ENCODE data around the gene SYTL3.
A peak's percentile ranks its signal among the peaks of the same experiment; 100 is the strongest.

Gene SYTL3

DNA sequence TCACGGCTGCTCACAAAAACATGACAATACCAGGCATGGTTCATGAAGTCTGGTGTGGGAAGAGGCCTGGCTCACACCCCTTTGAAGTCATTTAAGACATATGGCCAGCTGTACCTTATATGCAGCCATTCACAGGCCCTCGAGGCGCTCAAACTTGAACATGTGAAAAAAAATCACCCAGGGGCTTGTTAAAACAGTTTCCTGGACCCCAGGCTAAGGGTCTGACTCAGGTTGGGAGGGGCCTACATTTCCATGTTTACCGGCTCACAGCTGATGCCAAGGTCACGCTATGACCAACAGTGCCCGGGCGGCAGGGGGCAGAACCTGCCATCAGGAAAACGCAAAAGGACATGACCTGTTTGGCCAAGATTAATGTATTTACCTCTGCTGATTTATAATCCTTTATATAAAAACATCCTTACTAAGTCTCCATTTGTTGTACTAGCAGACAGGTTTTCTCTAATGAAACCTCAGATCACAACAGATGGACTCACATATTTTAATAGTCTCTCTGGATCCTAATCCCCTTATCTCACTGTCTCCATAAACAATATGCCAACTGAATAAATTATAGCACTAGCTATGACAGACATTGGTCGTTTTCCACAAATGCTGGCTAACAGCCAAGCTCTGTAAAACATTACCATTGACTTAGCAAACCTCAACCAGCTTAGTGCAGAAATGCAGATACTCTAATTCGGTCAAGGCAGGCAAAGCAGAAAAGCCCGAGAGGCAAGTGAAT, 149.4 kb downstream of the SYTL3 start:
- no peaks in the 10 kb centered on the region for H3F3A ChIP-seq (ENCODE audit: insufficient read depth, low read length)
- 0 out of 2 replicates have a peak, but pooled peaks cover 4% of the 10 kb centered on the region for H4K20me1 ChIP-seq (ENCODE audit: insufficient read depth, low read length)
- H2AFZ ChIP-seq (ENCODE audit: low read length), result no peak overlapping the region
- H3K27ac ChIP-seq (ENCODE audit: low read depth, low read length, poor library complexity, severe bottlenecking), result peak overlapping the region; percentile 78
- H3K4me3 ChIP-seq (ENCODE audit: low read depth, low read length, poor library complexity, severe bottlenecking), result peak overlapping the region; percentile 41
- H3K9me3 ChIP-seq (ENCODE audit: low read length), result no peaks in the 10 kb centered on the region
- H3K79me2 ChIP-seq (ENCODE audit: insufficient read depth, low read length), result peaks cover 98% of the 10 kb centered on the region
- peaks cover 98% of the 10 kb centered on the region for H3K4me1 ChIP-seq (ENCODE audit: insufficient read depth, low read length, severe bottlenecking)
- no peaks in the 10 kb centered on the region for H3K27me3 ChIP-seq (ENCODE audit: insufficient read depth, low read length)
- peaks cover 64% of the 10 kb centered on the region for H3K36me3 ChIP-seq (ENCODE audit: insufficient read depth, low read length)
- TF ChIP-seq CTCF (IDR thresholded peaks at IDR 0.05; ENCODE audit: low read length) (peak; percentile 43; the same call in 1 of the 2 replicates), EZH2 (IDR thresholded peaks at IDR 0.05; ENCODE audit: borderline replicate concordance, low read length) (no peak)
- H3K9me2 ChIP-seq (ENCODE audit: low read depth, low read length), result no peaks in the 10 kb centered on the region
- H3K9ac ChIP-seq (ENCODE audit: low read length), result no peak overlapping the region; the same call in 1 of the 2 replicates
- peak overlapping the region; percentile 63 for H3K4me2 ChIP-seq (ENCODE audit: low read length)

DNA sequence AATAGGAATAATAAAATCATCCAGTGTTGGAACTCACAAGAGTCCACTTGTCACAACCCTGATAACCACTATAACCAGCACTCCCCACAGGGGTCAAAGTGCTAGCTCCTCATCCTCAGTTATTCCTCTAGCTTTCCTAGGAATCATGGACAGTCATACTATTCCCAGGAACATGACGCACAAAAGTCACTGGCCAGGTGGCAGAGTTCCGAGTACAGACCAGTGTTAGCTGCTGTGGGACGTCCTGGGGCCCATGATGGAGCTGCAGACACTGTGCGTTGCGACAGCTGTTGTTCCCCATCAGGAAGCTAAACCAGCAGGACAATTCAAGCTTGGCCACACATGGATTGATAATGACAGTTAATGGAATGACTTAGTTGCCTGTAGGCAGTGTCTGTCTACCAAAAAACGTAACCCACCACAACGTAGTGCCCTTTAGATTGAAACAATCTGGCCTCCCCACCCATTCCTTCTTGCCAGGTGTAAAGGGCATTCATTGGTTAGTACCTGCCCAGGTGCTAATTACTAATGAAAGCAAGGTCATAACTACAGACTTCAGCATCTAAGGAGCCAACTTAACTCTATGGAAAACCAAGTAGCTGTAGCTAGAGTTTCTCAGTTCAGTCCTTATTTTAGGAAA, 151.9 kb downstream of the SYTL3 start:
- Histone ChIP-seq H3K4me2 (ENCODE audit: low read length) (peak overlapping the region; percentile 63), H3K36me3 (ENCODE audit: insufficient read depth, low read length) (peaks cover 56% of the 10 kb centered on the region; the same call in 1 of the 2 replicates), H3K4me3 (ENCODE audit: low read depth, low read length, poor library complexity, severe bottlenecking) (peak overlapping the region; percentile 41), H3K9me2 (ENCODE audit: low read depth, low read length) (no peaks in the 10 kb centered on the region), H3K27ac (ENCODE audit: low read depth, low read length, poor library complexity, severe bottlenecking) (peak overlapping the region; percentile 78), H3K27me3 (ENCODE audit: insufficient read depth, low read length) (no peaks in the 10 kb centered on the region), H3K9ac (ENCODE audit: low read length) (peak overlapping the region; percentile 16; the same call in 1 of the 2 replicates), H2AFZ (ENCODE audit: low read length) (no peak overlapping the region), H3K4me1 (ENCODE audit: insufficient read depth, low read length, severe bottlenecking) (peaks cover 99% of the 10 kb centered on the region), H3K79me2 (ENCODE audit: insufficient read depth, low read length) (peaks cover 95% of the 10 kb centered on the region), H3F3A (ENCODE audit: insufficient read depth, low read length) (no peaks in the 10 kb centered on the region), H3K9me3 (ENCODE audit: low read length) (no peaks in the 10 kb centered on the region), H4K20me1 (ENCODE audit: insufficient read depth, low read length) (0 out of 2 replicates have a peak, but pooled peaks cover 3% of the 10 kb centered on the region)
- TF ChIP-seq EZH2 (IDR thresholded peaks at IDR 0.05; ENCODE audit: borderline replicate concordance, low read length) (no peak), CTCF (IDR thresholded peaks at IDR 0.05; ENCODE audit: low read length) (no peak)

GRCh38 chr6:158803733-158804143, 153.9 kb downstream of the SYTL3 start:
- no peaks in the 10 kb centered on the region for H3K27me3 ChIP-seq (ENCODE audit: insufficient read depth, low read length)
- H3K79me2 ChIP-seq (ENCODE audit: insufficient read depth, low read length), result peaks cover 95% of the 10 kb centered on the region
- peaks cover 59% of the 10 kb centered on the region; the same call in 1 of the 2 replicates for H3K36me3 ChIP-seq (ENCODE audit: insufficient read depth, low read length)
- TF ChIP-seq CTCF (IDR thresholded peaks at IDR 0.05; ENCODE audit: low read length), result no peak
- TF ChIP-seq EZH2 (IDR thresholded peaks at IDR 0.05; ENCODE audit: borderline replicate concordance, low read length), result no peak
- peak overlapping the region; percentile 78 for H3K4me2 ChIP-seq (ENCODE audit: low read length)
- H3K4me3 ChIP-seq (ENCODE audit: low read depth, low read length, poor library complexity, severe bottlenecking), result peak overlapping the region; percentile 51
- H3K9ac ChIP-seq (ENCODE audit: low read length), result peak overlapping the region; percentile 28; the same call in 1 of the 2 replicates
- H3K27ac ChIP-seq (ENCODE audit: low read depth, low read length, poor library complexity, severe bottlenecking), result peak overlapping the region; percentile 97
- no peak overlapping the region for H2AFZ ChIP-seq (ENCODE audit: low read length)
- H3K9me3 ChIP-seq (ENCODE audit: low read length), result no peaks in the 10 kb centered on the region
- H4K20me1 ChIP-seq (ENCODE audit: insufficient read depth, low read length), result no peaks in the 10 kb centered on the region
- peaks cover 5% of the 10 kb centered on the region; the same call in 1 of the 2 replicates for H3F3A ChIP-seq (ENCODE audit: insufficient read depth, low read length)
- peaks cover 99% of the 10 kb centered on the region for H3K4me1 ChIP-seq (ENCODE audit: insufficient read depth, low read length, severe bottlenecking)
- H3K9me2 ChIP-seq (ENCODE audit: low read depth, low read length), result no peaks in the 10 kb centered on the region
